ENCODE data around the gene LUC7L3. TPM values are rescaled to one million over a fixed set of nuclear protein-coding genes. Genes with fewer than 3 reads are reported as not detected.

LUC7L3 gene
- total and polyA plus RNA-seq, 10 of the 15 experiments (the other 5 are each of a cell fraction or from before 2014, with no cell fraction given), result 51.3 to 176 (median 149) TPM

DNA sequence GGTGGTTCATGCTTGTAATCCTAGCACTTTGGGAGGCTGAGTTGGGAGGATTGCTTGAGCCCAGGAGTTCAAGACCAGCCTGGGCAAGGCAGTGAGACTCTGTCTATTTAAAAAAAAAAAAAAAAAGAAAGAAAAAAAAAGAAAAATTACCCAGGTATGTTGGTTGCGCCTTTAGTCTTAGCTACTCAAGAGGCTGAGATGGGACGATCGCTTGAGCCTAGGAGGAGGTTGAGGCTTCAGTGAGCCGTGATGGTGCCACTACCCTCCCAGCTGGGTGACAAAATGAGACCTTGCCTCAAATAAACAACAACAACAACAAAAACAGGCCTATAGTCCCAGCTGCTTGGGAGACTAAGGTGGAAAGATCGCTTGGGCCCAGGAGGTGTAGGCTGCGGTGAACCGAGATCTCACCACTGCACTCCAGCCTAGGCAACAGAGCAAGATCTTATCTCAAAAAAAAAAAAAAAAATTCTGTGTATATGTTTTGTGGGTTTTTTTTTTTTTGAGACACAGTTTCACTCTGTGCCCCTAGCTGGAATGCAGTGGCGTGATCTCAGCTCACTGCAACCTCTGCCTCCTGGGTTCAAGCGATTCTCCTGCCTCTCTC, 60.4 kb downstream of the LUC7L3 start:
- Histone ChIP-seq H2AFZ (ENCODE audit: control insufficient read depth, low read depth, low read length) (no peak overlapping the region), H3K4me2 (ENCODE audit: control insufficient read depth, insufficient read depth) (no peak overlapping the region), H3K79me2 (ENCODE audit: control insufficient read depth, insufficient read depth, low read length) (no peaks in the 10 kb centered on the region), H4K20me1 (ENCODE audit: control insufficient read depth, insufficient read depth) (no peaks in the 10 kb centered on the region), H3K36me3 (ENCODE audit: control insufficient read depth in 2 of 2, insufficient read depth in 2 of 2, low read length in 1 of 2) (no peaks in the 10 kb centered on the region), H3K9ac (ENCODE audit: control insufficient read depth, insufficient read depth, low read length) (no peak overlapping the region), H3K4me3 (no peak overlapping the region), H3K4me1 (ENCODE audit: control insufficient read depth, insufficient read depth, low read length) (no peaks in the 10 kb centered on the region), H3K9me3 (replicated peaks; ENCODE audit: control insufficient read depth, insufficient read depth, low read length) (no peaks in the 10 kb centered on the region), H3K27me3 (replicated peaks in 1 of 2; ENCODE audit: control insufficient read depth in 2 of 2, insufficient read depth in 2 of 2, low read length in 1 of 2) (no peaks in the 10 kb centered on the region), H3K27ac (ENCODE audit: control insufficient read depth, insufficient read depth) (no peak overlapping the region)
- in situ Hi-C loops (cut with MboI), result loop anchor here (5.0 to 10.0 kb wide), 2 partner anchors 62 to 175 kb away; no protein-coding TSS in a partner anchor
- no TSS peak for BruUV-seq (replicated peaks)
- FAIRE-seq (no peak), ATAC-seq (no peak), DNase-seq (ENCODE audit: low read depth, low spot score) (no peak)
- ChIA-PET SMC1A (ENCODE audit: uncharacterized antibody, unreplicated experiment) (interaction anchor here (0.7 to 1.2 kb wide), 3 partner anchors 14 to 159 kb away, joined by 3 read pairs; no protein-coding TSS in a partner anchor), CTCF (interaction anchor here (0.5 to 1.3 kb wide), 5 partner anchors 62 to 383 kb away, joined by 3 to 4 read pairs (median 3); no protein-coding TSS in a partner anchor), POLR2A (interaction anchor here (0.6 kb wide), 2 partner anchors 15 to 150 kb away, joined by 4 to 5 read pairs; no protein-coding TSS in a partner anchor), RAD21 (ENCODE audit: unreplicated experiment) (interaction anchor here (0.9 kb wide), 1 partner anchor 62 kb away, joined by 3 read pairs; no protein-coding TSS in a partner anchor)
- 94% methylated on average over 9 of the region's 9 CpGs for WGBS (ENCODE audit: insufficient coverage, insufficient replicate concordance, low lambda C conversion rate, missing lambda C conversion rate)
- intact Hi-C loops (cut with micrococcal nuclease; ENCODE audit: unreplicated experiment), result no loop called here
- TF ChIP-seq EED (IDR thresholded peaks at IDR 0.05; ENCODE audit: low read depth) (no peak), EP300 (IDR thresholded peaks at IDR 0.05; ENCODE audit: borderline replicate concordance in 1 of 2, control insufficient read depth in 1 of 2, low read depth in 2 of 2, low read length in 2 of 2) (no peak), GATAD2B (conservative IDR thresholded peaks at IDR 0.05; ENCODE audit: low read depth) (no peak), FOS (IDR thresholded peaks at IDR 0.05; ENCODE audit: borderline replicate concordance, extremely low read depth, insufficient read length) (no peak), KLF5 (IDR thresholded peaks at IDR 0.05; ENCODE audit: partially characterized antibody) (no peak), SMAD1 (IDR thresholded peaks at IDR 0.05; ENCODE audit: low read depth, partially characterized antibody) (no peak), SREBF2 (IDR thresholded peaks at IDR 0.05; ENCODE audit: low read length) (no peak)
- TF ChIP-seq, protein P1, sequence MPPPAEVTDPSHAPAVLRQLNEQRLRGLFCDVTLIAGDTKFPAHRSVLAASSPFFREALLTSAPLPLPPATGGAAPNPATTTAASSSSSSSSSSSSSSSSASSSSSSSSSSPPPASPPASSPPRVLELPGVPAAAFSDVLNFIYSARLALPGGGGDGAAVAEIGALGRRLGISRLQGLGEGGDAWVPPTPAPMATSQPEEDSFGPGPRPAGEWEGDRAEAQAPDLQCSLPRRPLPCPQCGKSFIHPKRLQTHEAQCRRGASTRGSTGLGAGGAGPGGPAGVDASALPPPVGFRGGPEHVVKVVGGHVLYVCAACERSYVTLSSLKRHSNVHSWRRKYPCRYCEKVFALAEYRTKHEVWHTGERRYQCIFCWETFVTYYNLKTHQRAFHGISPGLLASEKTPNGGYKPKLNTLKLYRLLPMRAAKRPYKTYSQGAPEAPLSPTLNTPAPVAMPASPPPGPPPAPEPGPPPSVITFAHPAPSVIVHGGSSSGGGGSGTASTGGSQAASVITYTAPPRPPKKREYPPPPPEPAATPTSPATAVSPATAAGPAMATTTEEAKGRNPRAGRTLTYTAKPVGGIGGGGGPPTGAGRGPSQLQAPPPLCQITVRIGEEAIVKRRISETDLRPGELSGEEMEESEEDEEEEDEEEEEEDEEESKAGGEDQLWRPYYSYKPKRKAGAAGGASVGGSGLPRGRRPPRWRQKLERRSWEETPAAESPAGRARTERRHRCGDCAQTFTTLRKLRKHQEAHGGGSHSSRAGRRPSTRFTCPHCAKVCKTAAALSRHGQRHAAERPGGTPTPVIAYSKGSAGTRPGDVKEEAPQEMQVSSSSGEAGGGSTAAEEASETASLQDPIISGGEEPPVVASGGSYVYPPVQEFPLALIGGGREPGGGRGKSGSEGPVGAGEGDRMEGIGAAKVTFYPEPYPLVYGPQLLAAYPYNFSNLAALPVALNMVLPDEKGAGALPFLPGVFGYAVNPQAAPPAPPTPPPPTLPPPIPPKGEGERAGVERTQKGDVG (CRISPR knock-in tag; IDR thresholded peaks at IDR 0.05), result no peak
- TF ChIP-seq, protein P2, sequence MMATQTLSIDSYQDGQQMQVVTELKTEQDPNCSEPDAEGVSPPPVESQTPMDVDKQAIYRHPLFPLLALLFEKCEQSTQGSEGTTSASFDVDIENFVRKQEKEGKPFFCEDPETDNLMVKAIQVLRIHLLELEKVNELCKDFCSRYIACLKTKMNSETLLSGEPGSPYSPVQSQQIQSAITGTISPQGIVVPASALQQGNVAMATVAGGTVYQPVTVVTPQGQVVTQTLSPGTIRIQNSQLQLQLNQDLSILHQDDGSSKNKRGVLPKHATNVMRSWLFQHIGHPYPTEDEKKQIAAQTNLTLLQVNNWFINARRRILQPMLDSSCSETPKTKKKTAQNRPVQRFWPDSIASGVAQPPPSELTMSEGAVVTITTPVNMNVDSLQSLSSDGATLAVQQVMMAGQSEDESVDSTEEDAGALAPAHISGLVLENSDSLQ (IDR thresholded peaks at IDR 0.05), result no peak
- TF ChIP-seq, protein P3, sequence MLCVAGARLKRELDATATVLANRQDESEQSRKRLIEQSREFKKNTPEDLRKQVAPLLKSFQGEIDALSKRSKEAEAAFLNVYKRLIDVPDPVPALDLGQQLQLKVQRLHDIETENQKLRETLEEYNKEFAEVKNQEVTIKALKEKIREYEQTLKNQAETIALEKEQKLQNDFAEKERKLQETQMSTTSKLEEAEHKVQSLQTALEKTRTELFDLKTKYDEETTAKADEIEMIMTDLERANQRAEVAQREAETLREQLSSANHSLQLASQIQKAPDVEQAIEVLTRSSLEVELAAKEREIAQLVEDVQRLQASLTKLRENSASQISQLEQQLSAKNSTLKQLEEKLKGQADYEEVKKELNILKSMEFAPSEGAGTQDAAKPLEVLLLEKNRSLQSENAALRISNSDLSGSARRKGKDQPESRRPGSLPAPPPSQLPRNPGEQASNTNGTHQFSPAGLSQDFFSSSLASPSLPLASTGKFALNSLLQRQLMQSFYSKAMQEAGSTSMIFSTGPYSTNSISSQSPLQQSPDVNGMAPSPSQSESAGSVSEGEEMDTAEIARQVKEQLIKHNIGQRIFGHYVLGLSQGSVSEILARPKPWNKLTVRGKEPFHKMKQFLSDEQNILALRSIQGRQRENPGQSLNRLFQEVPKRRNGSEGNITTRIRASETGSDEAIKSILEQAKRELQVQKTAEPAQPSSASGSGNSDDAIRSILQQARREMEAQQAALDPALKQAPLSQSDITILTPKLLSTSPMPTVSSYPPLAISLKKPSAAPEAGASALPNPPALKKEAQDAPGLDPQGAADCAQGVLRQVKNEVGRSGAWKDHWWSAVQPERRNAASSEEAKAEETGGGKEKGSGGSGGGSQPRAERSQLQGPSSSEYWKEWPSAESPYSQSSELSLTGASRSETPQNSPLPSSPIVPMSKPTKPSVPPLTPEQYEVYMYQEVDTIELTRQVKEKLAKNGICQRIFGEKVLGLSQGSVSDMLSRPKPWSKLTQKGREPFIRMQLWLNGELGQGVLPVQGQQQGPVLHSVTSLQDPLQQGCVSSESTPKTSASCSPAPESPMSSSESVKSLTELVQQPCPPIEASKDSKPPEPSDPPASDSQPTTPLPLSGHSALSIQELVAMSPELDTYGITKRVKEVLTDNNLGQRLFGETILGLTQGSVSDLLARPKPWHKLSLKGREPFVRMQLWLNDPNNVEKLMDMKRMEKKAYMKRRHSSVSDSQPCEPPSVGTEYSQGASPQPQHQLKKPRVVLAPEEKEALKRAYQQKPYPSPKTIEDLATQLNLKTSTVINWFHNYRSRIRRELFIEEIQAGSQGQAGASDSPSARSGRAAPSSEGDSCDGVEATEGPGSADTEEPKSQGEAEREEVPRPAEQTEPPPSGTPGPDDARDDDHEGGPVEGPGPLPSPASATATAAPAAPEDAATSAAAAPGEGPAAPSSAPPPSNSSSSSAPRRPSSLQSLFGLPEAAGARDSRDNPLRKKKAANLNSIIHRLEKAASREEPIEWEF (IDR thresholded peaks at IDR 0.05; ENCODE audit: insufficient replicate concordance, low read depth, low read length), result no peak

Measured in GM12878 (cell line).